ENCODE measurements around the gene COLEC12.

DNA sequence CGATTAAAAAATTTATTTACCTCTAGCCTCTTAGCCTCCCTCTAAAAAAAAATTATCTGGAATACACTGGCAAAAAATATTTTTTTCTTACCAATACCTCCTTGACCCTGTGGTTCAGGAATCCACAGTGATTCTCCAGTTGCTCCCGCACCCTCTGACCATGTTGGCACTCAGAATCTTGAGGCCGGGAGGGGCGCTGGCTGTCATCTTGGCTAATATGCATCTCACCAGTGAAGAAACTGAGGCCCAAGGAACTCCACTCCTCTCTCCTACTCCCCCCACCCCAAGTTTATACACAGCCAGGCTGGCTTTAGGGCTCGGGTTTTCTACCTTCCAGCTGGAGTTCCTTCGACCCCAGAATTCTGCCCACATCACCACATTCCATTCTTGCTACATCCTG, 134.8 kb downstream of the COLEC12 start:
- no peak for TF ChIP-seq RAD21 (IDR thresholded peaks at IDR 0.05; ENCODE audit: low read depth)
- no peak for TF ChIP-seq ELF1 (IDR thresholded peaks at IDR 0.05; ENCODE audit: borderline replicate concordance, low read depth)
- TF ChIP-seq, protein P1, sequence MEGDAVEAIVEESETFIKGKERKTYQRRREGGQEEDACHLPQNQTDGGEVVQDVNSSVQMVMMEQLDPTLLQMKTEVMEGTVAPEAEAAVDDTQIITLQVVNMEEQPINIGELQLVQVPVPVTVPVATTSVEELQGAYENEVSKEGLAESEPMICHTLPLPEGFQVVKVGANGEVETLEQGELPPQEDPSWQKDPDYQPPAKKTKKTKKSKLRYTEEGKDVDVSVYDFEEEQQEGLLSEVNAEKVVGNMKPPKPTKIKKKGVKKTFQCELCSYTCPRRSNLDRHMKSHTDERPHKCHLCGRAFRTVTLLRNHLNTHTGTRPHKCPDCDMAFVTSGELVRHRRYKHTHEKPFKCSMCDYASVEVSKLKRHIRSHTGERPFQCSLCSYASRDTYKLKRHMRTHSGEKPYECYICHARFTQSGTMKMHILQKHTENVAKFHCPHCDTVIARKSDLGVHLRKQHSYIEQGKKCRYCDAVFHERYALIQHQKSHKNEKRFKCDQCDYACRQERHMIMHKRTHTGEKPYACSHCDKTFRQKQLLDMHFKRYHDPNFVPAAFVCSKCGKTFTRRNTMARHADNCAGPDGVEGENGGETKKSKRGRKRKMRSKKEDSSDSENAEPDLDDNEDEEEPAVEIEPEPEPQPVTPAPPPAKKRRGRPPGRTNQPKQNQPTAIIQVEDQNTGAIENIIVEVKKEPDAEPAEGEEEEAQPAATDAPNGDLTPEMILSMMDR (IDR thresholded peaks at IDR 0.05 in 2 of 3, conservative IDR thresholded peaks at IDR 0.05 in 1 of 3; ENCODE audit: borderline replicate concordance in 1 of 3, insufficient read depth in 1 of 3, low read depth in 2 of 3, low read length in 2 of 3), result no peak
- TF ChIP-seq EZH2phosphoT487 (IDR thresholded peaks at IDR 0.05; ENCODE audit: borderline replicate concordance), result no peak
- no peak for TF ChIP-seq SP1 (IDR thresholded peaks at IDR 0.05; ENCODE audit: low read depth)
- TF ChIP-seq POLR2A (IDR thresholded peaks at IDR 0.05; ENCODE audit: borderline replicate concordance, extremely low read depth, insufficient read depth, insufficient read length), result no peak
- no peak for TF ChIP-seq EZH2 (IDR thresholded peaks at IDR 0.05)
- TF ChIP-seq POLR2AphosphoS5 (IDR thresholded peaks at IDR 0.05; ENCODE audit: low read depth, low read length), result no peak
- TF ChIP-seq EGR1 (IDR thresholded peaks at IDR 0.05; ENCODE audit: low read depth), result no peak

Data from HCT116 (cell line).